Tibial nerve (tissue), 4 donors: ENCODE data around the gene SPATA32. TPM values are rescaled to one million over a fixed set of nuclear protein-coding genes. Genes with fewer than 3 reads are reported as not detected.

Experiments used
- DNase-seq, 2 donors: peaks; one replicate each; pipeline ENCODE4 v3.0.0-alpha.2; 2019; ENCODE audit warnings: low spot score in 2 of 2
- H3K27ac ChIP-seq, 4 donors: fragments of 200-600 bp; sonication (generic) in 3 of 4; one replicate each; pipeline ENCODE4 v1.5.1; 2017 to 2019; ENCODE audit warnings: mild to moderate bottlenecking in 1 of 4
- H3K27me3 ChIP-seq, 2 donors: fragments of 200-600 bp; sonication (generic) in 1 of 2; one replicate each; pipeline versions ENCODE4 v1.5.1 to v1.6.0; 2017 to 2019
- H3K36me3 ChIP-seq, 3 donors: fragments of 200-600 bp; sonication (generic); one replicate each; pipeline ENCODE4 v1.5.1; 2018 to 2019
- H3K4me1 ChIP-seq, 4 donors: fragments of 200-600 bp; sonication (generic) in 3 of 4; one replicate each; pipeline ENCODE4 v1.5.1; 2017 to 2019
- H3K4me3 ChIP-seq, 4 donors: fragments of 200-600 bp; sonication (generic) in 3 of 4; one replicate each; pipeline ENCODE4 v1.5.1; 2017 to 2019; ENCODE audit warnings: mild to moderate bottlenecking in 1 of 4, moderate library complexity in 1 of 4
- H3K9me3 ChIP-seq, 4 donors: fragments of 200-600 bp; sonication (generic) in 3 of 4; one replicate each; pipeline ENCODE4 v1.5.1; 2017 to 2019
- EP300 ChIP-seq, 2 donors: sonication (generic); formaldehyde crosslinking; IDR thresholded peaks; one replicate each; pipeline ENCODE4 v1.6.1; 2017; ENCODE audit warnings: antibody characterized with exemption in 2 of 2, mild to moderate bottlenecking in 1 of 2
- POLR2A ChIP-seq, 2 donors: fragments of 450-650 bp; IDR thresholded peaks; one replicate each; pipeline ENCODE4 v1.6.1; 2017; ENCODE audit warnings: antibody characterized with exemption in 2 of 2, mild to moderate bottlenecking in 2 of 2, moderate library complexity in 2 of 2
- WGBS, 2 donors: methylation state at CpG; one replicate each; pipeline ENCODE4 v1.1.5; 2018; 5-methylcytosine and 5-hydroxymethylcytosine counted together
- total RNA-seq, 4 donors: library from RNA; depleted of rRNA; stranded (reverse); fragments of >200 nt; gene quantifications; one replicate each; pipeline ENCODE4 v1.1.0, GENCODE V29; 2016
- TF ChIP-seq, protein P1 (sequence below), 5 experiments: fragments of 200-600 bp in 3 of 5; fragments of 450-650 bp in 2 of 5; sonication (generic) in 3 of 5; IDR thresholded peaks; one replicate each; pipeline ENCODE4 v1.5.1; 2016 to 2019; ENCODE audit warnings: antibody characterized with exemption in 5 of 5, mild to moderate bottlenecking in 3 of 5, moderate library complexity in 2 of 5

Gene SPATA32
- total RNA-seq, 4 donors from 2014 or later, result not detected

- Histone ChIP-seq H3K27ac (peak overlapping the region in 3 of 4 donors; percentile 32 to 71 (median 71)), H3K9me3 (no peaks in the 10 kb centered on the region), H3K4me1 (peaks cover 0 to 91% (median 68%) of the 10 kb centered on the region in 4 donors), H3K27me3 (no peaks in the 10 kb centered on the region), H3K4me3 (no peak overlapping the region), H3K36me3 (no peaks in the 10 kb centered on the region)
- TF ChIP-seq EP300 (IDR thresholded peaks at IDR 0.05) (no peak), POLR2A (IDR thresholded peaks at IDR 0.05) (no peak)
- TF ChIP-seq, protein P1, sequence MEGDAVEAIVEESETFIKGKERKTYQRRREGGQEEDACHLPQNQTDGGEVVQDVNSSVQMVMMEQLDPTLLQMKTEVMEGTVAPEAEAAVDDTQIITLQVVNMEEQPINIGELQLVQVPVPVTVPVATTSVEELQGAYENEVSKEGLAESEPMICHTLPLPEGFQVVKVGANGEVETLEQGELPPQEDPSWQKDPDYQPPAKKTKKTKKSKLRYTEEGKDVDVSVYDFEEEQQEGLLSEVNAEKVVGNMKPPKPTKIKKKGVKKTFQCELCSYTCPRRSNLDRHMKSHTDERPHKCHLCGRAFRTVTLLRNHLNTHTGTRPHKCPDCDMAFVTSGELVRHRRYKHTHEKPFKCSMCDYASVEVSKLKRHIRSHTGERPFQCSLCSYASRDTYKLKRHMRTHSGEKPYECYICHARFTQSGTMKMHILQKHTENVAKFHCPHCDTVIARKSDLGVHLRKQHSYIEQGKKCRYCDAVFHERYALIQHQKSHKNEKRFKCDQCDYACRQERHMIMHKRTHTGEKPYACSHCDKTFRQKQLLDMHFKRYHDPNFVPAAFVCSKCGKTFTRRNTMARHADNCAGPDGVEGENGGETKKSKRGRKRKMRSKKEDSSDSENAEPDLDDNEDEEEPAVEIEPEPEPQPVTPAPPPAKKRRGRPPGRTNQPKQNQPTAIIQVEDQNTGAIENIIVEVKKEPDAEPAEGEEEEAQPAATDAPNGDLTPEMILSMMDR (IDR thresholded peaks at IDR 0.05), result no peak
- DNase-seq, result no peak
- WGBS, 2 donors, result 79 to 83% methylated on average over 8 of the region's 8 CpGs
These were observed 36.8 kb upstream of the SPATA32 start for GRCh38 chr17:45298546-45299285.

GRCh38 chr17:45296833-45297124 lies 34.9 kb upstream of the SPATA32 start:
- TF ChIP-seq POLR2A (IDR thresholded peaks at IDR 0.05) (no peak), EP300 (IDR thresholded peaks at IDR 0.05) (no peak)
- TF ChIP-seq, protein P1 (IDR thresholded peaks at IDR 0.05), result no peak
- Histone ChIP-seq H3K36me3 (no peaks in the 10 kb centered on the region), H3K27me3 (no peaks in the 10 kb centered on the region), H3K4me1 (peaks cover 0 to 94% (median 72%) of the 10 kb centered on the region in 4 donors), H3K4me3 (no peak overlapping the region), H3K27ac (peak overlapping the region in 3 of 4 donors; percentile 5 to 52 (median 52)), H3K9me3 (no peaks in the 10 kb centered on the region)
- 14 to 28% methylated on average over 1 of the region's 1 CpG for WGBS, 2 donors
- no peak for DNase-seq

- no peaks in the 10 kb centered on the region for H3K9me3 ChIP-seq
- H3K27ac ChIP-seq, result peak overlapping the region in 3 of 4 donors; percentile 30 to 75 (median 52)
- H3K27me3 ChIP-seq, result no peaks in the 10 kb centered on the region
- TF ChIP-seq, protein P1 (IDR thresholded peaks at IDR 0.05), result no peak
- TF ChIP-seq EP300 (IDR thresholded peaks at IDR 0.05), result peak in 1 of 2 donors; percentile 17
- WGBS, 2 donors, result 81 to 82% methylated on average over 7 of the region's 7 CpGs
- no peaks in the 10 kb centered on the region for H3K36me3 ChIP-seq
- DNase-seq, result no peak
- H3K4me1 ChIP-seq, result peaks cover 0 to 97% (median 77%) of the 10 kb centered on the region in 4 donors
- H3K4me3 ChIP-seq, result no peak overlapping the region
These were observed 34.3 kb upstream of the SPATA32 start for GRCh38 chr17:45296003-45296832.

DNA sequence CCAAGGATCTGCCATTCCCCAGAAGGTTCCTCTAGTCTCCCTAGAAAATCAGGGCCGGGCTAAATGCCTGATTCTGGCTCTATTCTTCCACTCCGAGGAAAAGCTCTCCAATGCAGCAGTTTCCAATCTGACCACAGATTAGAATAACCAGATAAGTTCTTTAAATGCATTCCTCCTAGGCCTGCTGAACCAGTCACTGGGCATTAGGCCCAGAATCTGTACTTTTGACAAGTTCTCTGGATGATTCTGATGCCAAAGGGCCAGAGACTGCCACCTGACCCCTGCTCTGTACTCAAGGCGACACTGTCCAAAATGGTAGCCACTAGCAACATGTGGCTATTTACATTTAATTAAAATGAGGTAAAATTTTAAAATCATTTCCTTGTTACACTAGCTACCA lies 32.6 kb upstream of the SPATA32 start:
- H3K4me3 ChIP-seq, result no peak overlapping the region
- TF ChIP-seq EP300 (IDR thresholded peaks at IDR 0.05) (no peak), POLR2A (IDR thresholded peaks at IDR 0.05) (no peak)
- TF ChIP-seq, protein P1 (IDR thresholded peaks at IDR 0.05), result no peak
- H3K27ac ChIP-seq, result peak overlapping the region in 3 of 4 donors; percentile 52 to 75 (median 74)
- peaks cover 0 to 99% (median 71%) of the 10 kb centered on the region in 4 donors for H3K4me1 ChIP-seq
- peaks cover 0 to 11% (median 0%) of the 10 kb centered on the region in 3 donors for H3K36me3 ChIP-seq
- 27% methylated on average over 3 of the region's 3 CpGs for WGBS, 2 donors
- H3K27me3 ChIP-seq, result no peaks in the 10 kb centered on the region
- H3K9me3 ChIP-seq, result no peaks in the 10 kb centered on the region
- no peak for DNase-seq
